H9 (cell line): Measurements from ENCODE around the gene MYH2. TPM values are rescaled to one million over a fixed set of nuclear protein-coding genes. Genes with fewer than 3 reads are reported as not detected.

Source experiments
- DNase-seq: peaks from one replicate; pipeline ENCODE4 v3.0.0-alpha.2; 2017
- H2AFZ ChIP-seq: one replicate; pipeline ENCODE4 v1.6.1; 2013; ENCODE audit warnings: mild to moderate bottlenecking, low read length, control low read depth, moderate library complexity
- H2AK5ac ChIP-seq: 2 replicates; pipeline ENCODE4 v1.6.1; 2013; ENCODE audit warnings: low read length, control low read depth, mixed read lengths; ENCODE audit not compliant: insufficient read length
- H2BK120ac ChIP-seq: one replicate; pipeline ENCODE4 v1.6.1; 2013; ENCODE audit warnings: low read depth, mild to moderate bottlenecking, low read length, control low read depth, inconsistent platforms; ENCODE audit not compliant: poor library complexity, severe bottlenecking
- H2BK12ac ChIP-seq: 2 replicates; pipeline ENCODE4 v1.6.1; 2013; ENCODE audit warnings: low read length, control low read depth, mixed read lengths, low read depth; ENCODE audit not compliant: insufficient read length
- H2BK15ac ChIP-seq: 2 replicates; pipeline ENCODE4 v1.6.1; 2013; ENCODE audit warnings: low read depth, low read length, control low read depth
- H2BK20ac ChIP-seq: one replicate; pipeline ENCODE4 v1.6.1; 2013; ENCODE audit warnings: low read depth, mild to moderate bottlenecking, low read length, control low read depth, inconsistent platforms; ENCODE audit not compliant: poor library complexity, severe bottlenecking
- H2BK5ac ChIP-seq: 2 replicates; pipeline ENCODE4 v1.6.1; 2013; ENCODE audit warnings: low read length, control low read depth, mixed read lengths; ENCODE audit not compliant: insufficient read length
- H3K14ac ChIP-seq: 2 replicates; pipeline ENCODE4 v1.6.1; 2013; ENCODE audit warnings: low read length, control low read depth; ENCODE audit not compliant: insufficient read depth
- H3K18ac ChIP-seq: 2 replicates; pipeline ENCODE4 v1.6.1; 2013; ENCODE audit warnings: low read depth, mild to moderate bottlenecking, mixed read lengths, low read length, control low read depth; ENCODE audit not compliant: insufficient read length
- H3K23ac ChIP-seq: 2 replicates; pipeline ENCODE4 v1.6.1; 2013; ENCODE audit warnings: low read length, control low read depth, mixed read lengths, low read depth; ENCODE audit not compliant: insufficient read length
- H3K23me2 ChIP-seq: 2 replicates; pipeline ENCODE4 v1.6.1; 2013; ENCODE audit warnings: low read depth, mild to moderate bottlenecking, mixed read lengths, low read length, control low read depth; ENCODE audit not compliant: insufficient read length, poor library complexity, severe bottlenecking
- H3K27ac ChIP-seq: 2 replicates; pipeline ENCODE4 v1.5.1; 2013; ENCODE audit warnings: low read length, control low read depth, mixed read lengths, low read depth; ENCODE audit not compliant: insufficient read length
- H3K27me3 ChIP-seq: 2 replicates; pipeline ENCODE4 v1.6.1; 2013; ENCODE audit warnings: low read length, control low read depth, inconsistent platforms; ENCODE audit not compliant: insufficient read depth
- H3K4ac ChIP-seq: 2 replicates; pipeline ENCODE4 v1.6.1; 2013; ENCODE audit warnings: low read depth, mild to moderate bottlenecking, control low read depth, inconsistent platforms, low read length, moderate library complexity
- H3K4me1 ChIP-seq: 2 replicates; pipeline ENCODE4 v1.6.1; 2013; ENCODE audit warnings: low read length, control low read depth, inconsistent platforms; ENCODE audit not compliant: insufficient read depth
- H3K4me2 ChIP-seq: 2 replicates; pipeline ENCODE4 v1.6.1; 2013; ENCODE audit warnings: low read length, control low read depth, mixed read lengths; ENCODE audit not compliant: insufficient read length, insufficient read depth
- H3K56ac ChIP-seq: 2 replicates; pipeline ENCODE4 v1.6.1; 2013; ENCODE audit warnings: low read depth, mild to moderate bottlenecking, mixed read lengths, low read length, control low read depth; ENCODE audit not compliant: insufficient read length
- H3K79me1 ChIP-seq: 2 replicates; pipeline ENCODE4 v1.6.1; 2013; ENCODE audit warnings: low read depth, mild to moderate bottlenecking, moderate library complexity, low read length, control low read depth, inconsistent platforms; ENCODE audit not compliant: insufficient read depth, poor library complexity, severe bottlenecking
- H3K79me2 ChIP-seq: 2 replicates; pipeline ENCODE4 v1.6.1; 2013; ENCODE audit warnings: low read length, control low read depth, inconsistent platforms; ENCODE audit not compliant: insufficient read depth
- H3K9ac ChIP-seq: 2 replicates; pipeline ENCODE4 v1.6.1; 2013; ENCODE audit warnings: low read length, control low read depth, mixed read lengths; ENCODE audit not compliant: insufficient read length; ENCODE audit errors: extremely low read depth
- H3K9me3 ChIP-seq: one replicate; pipeline ENCODE4 v1.6.1; 2013; ENCODE audit warnings: low read depth, low read length, inconsistent platforms; ENCODE audit not compliant: control insufficient read depth
- H3T11ph ChIP-seq: one replicate; pipeline ENCODE4 v1.6.1; 2013; ENCODE audit warnings: mild to moderate bottlenecking, low read length, control low read depth, inconsistent platforms
- H4K20me1 ChIP-seq: one replicate; pipeline ENCODE4 v1.6.1; 2013; ENCODE audit not compliant: control insufficient read depth, insufficient read length, insufficient read depth
- H4K5ac ChIP-seq: 2 replicates; pipeline ENCODE4 v1.6.1; 2013; ENCODE audit warnings: low read depth, mild to moderate bottlenecking, mixed read lengths, low read length, control low read depth; ENCODE audit not compliant: insufficient read length
- H4K8ac ChIP-seq: replicated peaks from 2 replicates; pipeline ENCODE4 v1.6.1; 2013; ENCODE audit warnings: low read length, control low read depth, mixed read lengths, low read depth; ENCODE audit not compliant: insufficient read length
- H4K91ac ChIP-seq: 2 replicates; pipeline ENCODE4 v1.6.1; 2013; ENCODE audit warnings: low read depth, mild to moderate bottlenecking, moderate library complexity, mixed read lengths, low read length, control low read depth; ENCODE audit not compliant: insufficient read length
- H3K27ac Mint-ChIP-seq, 3 experiments: 2 replicates in 2 of 3; 3 replicates in 1 of 3; pipeline ENCODE4 v1.8.0; 2020 to 2021; ENCODE audit warnings: mixed read lengths in 3 of 3, mild to moderate bottlenecking in 1 of 3, moderate library complexity in 1 of 3
- H3K27me3 Mint-ChIP-seq: 2 replicates; pipeline ENCODE4 v1.8.0; 2021; ENCODE audit warnings: low read depth, mild to moderate bottlenecking, moderate library complexity, mixed read lengths
- H3K36me3 Mint-ChIP-seq, 3 experiments: 2 replicates in 2 of 3; 3 replicates in 1 of 3; pipeline ENCODE4 v1.8.0; 2020 to 2021; ENCODE audit warnings: low read depth in 3 of 3, mixed read lengths in 3 of 3; ENCODE audit not compliant: insufficient read depth in 1 of 3
- H3K4me1 Mint-ChIP-seq, 2 experiments: 2 replicates each; pipeline ENCODE4 v1.8.0; 2020; ENCODE audit warnings: mixed read lengths in 2 of 2
- H3K4me3 Mint-ChIP-seq, 2 experiments: 2 replicates in 1 of 2; 3 replicates in 1 of 2; pipeline ENCODE4 v1.8.0; 2020 to 2021; ENCODE audit warnings: mild to moderate bottlenecking in 2 of 2, mixed read lengths in 2 of 2, moderate library complexity in 1 of 2
- H3K9me3 Mint-ChIP-seq, 2 experiments: 2 replicates in 1 of 2; 3 replicates in 1 of 2; pipeline ENCODE4 v1.8.0; 2020; ENCODE audit warnings: mild to moderate bottlenecking in 2 of 2, mixed read lengths in 2 of 2, moderate library complexity in 1 of 2
- CTCF ChIP-seq: fragments of 200-600 bp; sonication (generic); conservative IDR thresholded peaks from 3 replicates; pipeline ENCODE4 v1.8.0; 2021; ENCODE audit warnings: antibody characterized with exemption, mild to moderate bottlenecking
- WGBS: extraction: QIAGEN DNeasy Blood & Tissue Kit; methylation state at CpG from one replicate; pipeline ENCODE4 v1.1.7; 2013; ENCODE audit warnings: missing lambda C conversion rate, low lambda C conversion rate, mixed read lengths; ENCODE audit not compliant: insufficient read length; ENCODE audit errors: extremely low coverage; 5-methylcytosine and 5-hydroxymethylcytosine counted together
- total RNA-seq: library from RNA; stranded (reverse); gene quantifications from 2 replicates; pipeline ENCODE4 v1.2.1, GENCODE V29; 2021

Gene MYH2
- total RNA-seq, 1 experiment from 2014 or later, result 0.68 TPM

GRCh38 chr17:10550014-10550413, 556 bp upstream of the MYH2 start:
- no peak overlapping the region for H3K14ac ChIP-seq
- H3K4me1 ChIP-seq, result no peaks in the 10 kb centered on the region; the same call in 1 of the 2 replicates
- Mint-ChIP-seq H3K4me1 (peaks cover 48 to 49% of the 10 kb centered on the region in 2 experiments), H3K36me3 (no peaks in the 10 kb centered on the region; a peak in 1 of 7 replicates), H3K27ac (peak overlapping the region in 2 of 3 experiments; percentile 6 to 46; a peak in 3 of 7 replicates), H3K4me3 (no peak overlapping the region; a peak in 2 of 5 replicates), H3K27me3 (no peaks in the 10 kb centered on the region), H3K9me3 (no peaks in the 10 kb centered on the region; a peak in 1 of 5 replicates)
- no peak overlapping the region for H3K56ac ChIP-seq
- H3K27ac ChIP-seq, result peak overlapping the region; percentile 41
- H2BK15ac ChIP-seq, result no peak overlapping the region
- H3K4me2 ChIP-seq, result peak overlapping the region; percentile 9
- H3K79me1 ChIP-seq, result no peaks in the 10 kb centered on the region
- H2BK120ac ChIP-seq, result no peak overlapping the region
- no peak for TF ChIP-seq CTCF
- no peaks in the 10 kb centered on the region for H4K20me1 ChIP-seq
- H4K91ac ChIP-seq, result no peak overlapping the region
- H3K9ac ChIP-seq, result no peak overlapping the region
- no peak overlapping the region for H2BK5ac ChIP-seq
- no peak overlapping the region for H3T11ph ChIP-seq
- H4K5ac ChIP-seq, result no peak overlapping the region
- H3K23me2 ChIP-seq, result no peaks in the 10 kb centered on the region
- no peak overlapping the region for H3K18ac ChIP-seq
- DNase-seq, result no peak
- no peak overlapping the region for H4K8ac ChIP-seq
- H2AK5ac ChIP-seq, result no peak overlapping the region
- peak overlapping the region; percentile 26 for H2BK20ac ChIP-seq
- H2BK12ac ChIP-seq, result no peak overlapping the region
- H3K27me3 ChIP-seq, result no peaks in the 10 kb centered on the region
- WGBS, result no CpG with 5 or more reads among the region's 4 CpGs
- no peak overlapping the region for H3K4ac ChIP-seq
- H3K9me3 ChIP-seq, result no peaks in the 10 kb centered on the region
- H3K23ac ChIP-seq, result no peak overlapping the region
- no peak overlapping the region for H2AFZ ChIP-seq
- H3K79me2 ChIP-seq, result no peaks in the 10 kb centered on the region
